Measurements from ENCODE around the gene FOCAD. TPM values are rescaled to one million over a fixed set of nuclear protein-coding genes. Genes with fewer than 3 reads are reported as not detected.

The FOCAD gene
- total and polyA plus RNA-seq, 4 donors = 6.8 to 62.1 (median 27.9) TPM

- DNase-seq = no peak
- no peaks in the 10 kb centered on the region for H3K27me3 ChIP-seq (ENCODE audit: control insufficient read depth in 3 of 3, insufficient read depth in 3 of 3, low read length in 2 of 3)
- 83 to 95% methylated on average over 3 of the region's 3 CpGs for WGBS, 2 donors
Measured at GRCh38 chr9:21043841-21044240, 359.8 kb downstream of the FOCAD start.

More at GRCh38 chr9:21043841-21044240, 359.8 kb downstream of the FOCAD start:
- Histone ChIP-seq H3K9ac (ENCODE audit: insufficient read depth in 1 of 2, low read length in 2 of 2) (no peak overlapping the region), H3K36me3 (ENCODE audit: control insufficient read depth in 4 of 4, insufficient read depth in 4 of 4, low read length in 4 of 4) (no peaks in the 10 kb centered on the region), H3K4me1 (ENCODE audit: control insufficient read depth in 5 of 5, insufficient read depth in 5 of 5, low read length in 5 of 5) (no peaks in the 10 kb centered on the region), H3K4me3 (no peak overlapping the region), H3K9me3 (ENCODE audit: control insufficient read depth in 4 of 4, insufficient read depth in 3 of 4, low read length in 3 of 4) (peaks cover 0 to 1% (median 0%) of the 10 kb centered on the region in 4 donors), H3K27ac (ENCODE audit: low read depth in 1 of 2, low read length in 1 of 2) (no peak overlapping the region)
- no peak for ATAC-seq (ENCODE audit: insufficient read depth, low FRiP score)
- TF ChIP-seq CTCF (IDR thresholded peaks at IDR 0.05; ENCODE audit: control extremely low read depth, extremely low read depth) = no peak

Small RNAs within 50 kb of the gene (small RNA-seq; reads per million reads assigned to genes)
- 0.27 reads per million, percentile 28 among the genes with 10 or more reads in this experiment for gene MIR491 (ENCODE audit: low replicate concordance)
- gene SNORA30B (ENCODE audit: low replicate concordance) = not detected

Other genes starting within 250 kb of the FOCAD start
- gene MLLT3, start 61.8 kb upstream of the FOCAD start, total RNA-seq = 10 to 100 TPM; 17.3 to 43.1 TPM
- 1 to 10 TPM; 7.1 to 10.0 TPM for gene MLLT3, start 61.8 kb upstream of the FOCAD start, polyA plus RNA-seq